Liver (tissue), 9 donors: ENCODE data around the gene CCT5. TPM values are rescaled to one million over a fixed set of nuclear protein-coding genes. Genes with fewer than 3 reads are reported as not detected.
A peak's percentile ranks its signal among the peaks of the same experiment; 100 is the strongest.

ENCODE experiments used
- DNase-seq: peaks from one replicate; pipeline ENCODE4 v3.0.0-alpha.2; 2017; ENCODE audit warnings: low spot score
- H3K27ac ChIP-seq, 2 donors: one replicate each; pipeline ENCODE4 v1.7.0; 2013; ENCODE audit warnings: inconsistent platforms in 2 of 2, low read length in 2 of 2, control low read depth in 1 of 2, low read depth in 1 of 2, mild to moderate bottlenecking in 1 of 2
- H3K27me3 ChIP-seq, 4 donors: one replicate each; pipeline versions ENCODE4 v1.6.1 to v1.7.0; 2013; ENCODE audit warnings: low read length in 3 of 4, inconsistent platforms in 1 of 4, mild to moderate bottlenecking in 1 of 4, moderate library complexity in 1 of 4; ENCODE audit not compliant: control insufficient read depth in 4 of 4, insufficient read depth in 4 of 4
- H3K36me3 ChIP-seq, 4 donors: one replicate each; pipeline versions ENCODE4 v1.6.1 to v1.7.0; 2013; ENCODE audit warnings: low read length in 3 of 4, mild to moderate bottlenecking in 3 of 4, low read depth in 1 of 4, moderate library complexity in 1 of 4; ENCODE audit not compliant: control insufficient read depth in 4 of 4, insufficient read depth in 3 of 4
- H3K4me1 ChIP-seq, 4 donors: one replicate each; pipeline versions ENCODE4 v1.6.1 to v1.7.0; 2013; ENCODE audit warnings: low read length in 3 of 4, mild to moderate bottlenecking in 3 of 4, moderate library complexity in 1 of 4; ENCODE audit not compliant: control insufficient read depth in 4 of 4, insufficient read depth in 4 of 4
- H3K4me3 ChIP-seq, 3 donors: one replicate each; pipeline versions ENCODE4 v1.6.1 to v1.7.0; 2013; ENCODE audit warnings: low read length in 3 of 3, control low read depth in 1 of 3, low read depth in 1 of 3, mild to moderate bottlenecking in 1 of 3
- H3K9ac ChIP-seq, 2 donors: one replicate each; pipeline ENCODE4 v1.7.0; 2013; ENCODE audit warnings: low read length in 2 of 2, mild to moderate bottlenecking in 2 of 2, moderate library complexity in 2 of 2, control low read depth in 1 of 2, low read depth in 1 of 2
- H3K9me3 ChIP-seq, 4 donors: one replicate each; pipeline versions ENCODE4 v1.6.1 to v1.7.0; 2013; ENCODE audit warnings: low read length in 3 of 4; ENCODE audit not compliant: control insufficient read depth in 4 of 4
- CTCF ChIP-seq: fragments of 150-350 bp; IDR thresholded peaks from 2 replicates; pipeline ENCODE4 v1.5.1; 2017; ENCODE audit warnings: improper control_type of control experiment, low read depth, low read length; ENCODE audit not compliant: missing input control
- FOXA1 ChIP-seq: IDR thresholded peaks from 2 replicates; pipeline ENCODE4 v1.6.1; 2016; ENCODE audit warnings: antibody characterized with exemption
- HNF4A ChIP-seq, 2 donors: conservative IDR thresholded peaks; 2 replicates each; pipeline ENCODE4 v1.6.1; 2016; ENCODE audit warnings: antibody characterized with exemption in 2 of 2, mild to moderate bottlenecking in 2 of 2
- JUND ChIP-seq, 2 donors: IDR thresholded peaks; 2 replicates each; pipeline ENCODE4 v1.6.1; 2016; ENCODE audit warnings: antibody characterized with exemption in 2 of 2
- MAX ChIP-seq: IDR thresholded peaks from 2 replicates; pipeline ENCODE4 v1.6.1; 2016; ENCODE audit warnings: antibody characterized with exemption
- NR2F2 ChIP-seq: IDR thresholded peaks from 2 replicates; pipeline ENCODE4 v1.6.1; 2016; ENCODE audit warnings: antibody characterized with exemption
- REST ChIP-seq: IDR thresholded peaks from 2 replicates; pipeline ENCODE4 v1.6.1; 2016; ENCODE audit warnings: antibody characterized with exemption, mild to moderate bottlenecking
- SP1 ChIP-seq: IDR thresholded peaks from 2 replicates; pipeline ENCODE4 v1.6.1; 2018; ENCODE audit warnings: antibody characterized with exemption, mild to moderate bottlenecking
- YY1 ChIP-seq: IDR thresholded peaks from 2 replicates; pipeline ENCODE4 v1.6.1; 2016; ENCODE audit warnings: antibody characterized with exemption, mild to moderate bottlenecking
- WGBS: extraction: QIAGEN DNeasy Blood & Tissue Kit; methylation state at CpG from one replicate; pipeline ENCODE4 v1.1.7; 2013; 5-methylcytosine and 5-hydroxymethylcytosine counted together
- polyA plus RNA-seq, 2 donors: library from polyadenylated mRNA; stranded (reverse) in 1 of 2; unstranded in 1 of 2; fragments of 200-250 nt in 1 of 2; fragments of >200 nt in 1 of 2; fragmentation: Nextera tagmentation in 1 of 2; extraction: Ambion mirVana in 1 of 2; gene quantifications; one replicate each; pipeline versions ENCODE4 v1.2.1 to v1.2.3, GENCODE V29; 2013 to 2015
- total RNA-seq, 2 donors: library from RNA; depleted of rRNA; stranded (reverse); fragments of >200 nt; gene quantifications; one replicate each; pipeline ENCODE4 v1.2.3, GENCODE V29; 2014
- donor health status: healthy.
- donor health status: healthy.
- donor health status: healthy.
- donor health status: healthy.
- donor health status: healthy.

Gene CCT5
- total and polyA plus RNA-seq, 4 donors = 68.4 to 157 (median 105) TPM

- Histone ChIP-seq H3K27me3 (no peaks in the 10 kb centered on the region), H3K27ac (peak overlapping the region; percentile 87 to 90), H3K36me3 (peaks cover 0 to 2% (median 0%) of the 10 kb centered on the region in 4 donors), H3K4me3 (peak overlapping the region; percentile 78 to 94 (median 90)), H3K9me3 (no peaks in the 10 kb centered on the region), H3K4me1 (peaks cover 5 to 24% (median 20%) of the 10 kb centered on the region in 4 donors), H3K9ac (peak overlapping the region in 1 of 2 donors; percentile 97)
- 65% methylated on average over 29 of the region's 29 CpGs for WGBS
- TF ChIP-seq FOXA1 (no peak), HNF4A (conservative IDR thresholded peaks at IDR 0.05) (no peak), CTCF (no peak)
- no peak for DNase-seq
These were observed 1.5 kb upstream of the CCT5 start for GRCh38 chr5:10248378-10249260.

- H3K4me1 ChIP-seq = peaks cover 5 to 24% (median 20%) of the 10 kb centered on the region in 4 donors
- peak overlapping the region; percentile 87 to 90 for H3K27ac ChIP-seq
These were observed 761 bp downstream of the CCT5 start for GRCh38 chr5:10250806-10251276.

More at GRCh38 chr5:10250806-10251276, 761 bp downstream of the CCT5 start:
- Histone ChIP-seq H3K4me3 (peak overlapping the region; percentile 72 to 99 (median 78)), H3K27me3 (no peaks in the 10 kb centered on the region), H3K9ac (peak overlapping the region; percentile 40 to 84), H3K9me3 (no peaks in the 10 kb centered on the region), H3K36me3 (peaks cover 1 to 21% (median 10%) of the 10 kb centered on the region in 4 donors)
- no peak for TF ChIP-seq JUND (IDR thresholded peaks at IDR 0.05)
- peak; percentile 94 for TF ChIP-seq REST
- no peak for TF ChIP-seq CTCF
- TF ChIP-seq NR2F2 = no peak
- TF ChIP-seq YY1 = no peak
- TF ChIP-seq SP1 = no peak
- no peak for TF ChIP-seq MAX
- under 1% methylated on average over 21 of the region's 21 CpGs for WGBS
- DNase-seq = no peak
